Psoas muscle (tissue), 8 donors: Measurements from ENCODE around the gene ARL8A. TPM values are rescaled to one million over a fixed set of nuclear protein-coding genes. Genes with fewer than 3 reads are reported as not detected.
"Not testable (repeated sequence)": the region's sequence is repeated elsewhere in the genome, so short reads cannot be mapped to it uniquely, and the experiment has no call there.

ENCODE experiments used
- ATAC-seq, 4 donors: fragments of 200-7000 bp; cut with Tn5 transposase; one replicate each; pipeline ENCODE4 v1.9.1; 2020; ENCODE audit warnings: moderate library complexity in 3 of 4, mild to moderate bottlenecking in 2 of 4
- DNase-seq, 2 donors: peaks; one replicate each; pipeline ENCODE4 v3.0.0-alpha.2; 2020
- H3K27ac ChIP-seq: fragments of 200-600 bp; one replicate; pipeline ENCODE4 v1.8.0; 2022
- H3K27me3 ChIP-seq, 3 donors: fragments of 200-600 bp in 1 of 3; one replicate each; pipeline versions ENCODE4 v1.6.1 to v1.8.0; 2013 to 2022; ENCODE audit warnings: low read length in 2 of 3, mild to moderate bottlenecking in 2 of 3, moderate library complexity in 1 of 3; ENCODE audit not compliant: insufficient read depth in 3 of 3
- H3K36me3 ChIP-seq, 2 donors: fragments of 200-600 bp in 1 of 2; one replicate each; pipeline versions ENCODE4 v1.6.1 to v1.8.0; 2013 to 2022; ENCODE audit warnings: low read depth in 1 of 2, mild to moderate bottlenecking in 1 of 2, moderate library complexity in 1 of 2; ENCODE audit not compliant: insufficient read depth in 1 of 2
- H3K4me1 ChIP-seq: fragments of 200-600 bp; one replicate; pipeline ENCODE4 v1.8.0; 2022
- H3K4me3 ChIP-seq: fragments of 200-600 bp; one replicate; pipeline ENCODE4 v1.8.0; 2022; ENCODE audit warnings: mild to moderate bottlenecking
- H3K9me3 ChIP-seq: fragments of 200-600 bp; one replicate; pipeline ENCODE4 v1.8.0; 2022
- CTCF ChIP-seq: fragments of 200-600 bp; IDR thresholded peaks from one replicate; pipeline ENCODE4 v1.8.0; 2022; ENCODE audit warnings: antibody characterized with exemption
- WGBS, 3 donors: extraction: QIAGEN DNeasy Blood & Tissue Kit; methylation state at CpG; one replicate each; pipeline versions ENCODE4 v1.1.6 to v1.1.7; 2013; 5-methylcytosine and 5-hydroxymethylcytosine counted together
- intact Hi-C, 2 donors: fragments of 100-400 bp; cut with DNase I; formaldehyde crosslinking; loops; one replicate each; pipeline versions ENCODE4 v1.11.0 to v1.14.2; 2022
- polyA plus RNA-seq, 3 donors: library from polyadenylated mRNA; stranded (reverse); fragments of 200-250 nt; gene quantifications; one replicate each; pipeline ENCODE4 v1.2.3, GENCODE V29; 2013
- total RNA-seq, 4 donors: library from RNA; stranded (reverse); fragmentation: NEBNext Ultra II Directional in 2 of 4; extraction: Animal tissue kit (Norgen Biotek cat#: 25700) in 2 of 4; gene quantifications; one replicate each; pipeline versions ENCODE4 v1.2.1 to v1.2.4, GENCODE V29; 2021 to 2023
- donor health status: healthy with polysubstance abuse.
- donor health status: DM: no; HTN: no; CAD: no; lungs with moderate emphysema.
- donor health status: Bipolar disorder and iron deficiency.
- donor health status: healthy.
- donor health status: DM: yes; HTN: yes; CAD: no.
- donor health status: DM: no; HTN: no; CAD: no.
- donor health status: DM: no; HTN: no; CAD: no.
- donor health status: DM: yes; HTN: yes; CAD: no.

The ARL8A gene
- total and polyA plus RNA-seq, 7 donors, result 26.6 to 70.6 (median 53.1) TPM

GRCh38 chr1:202171292-202172014 is 26.9 kb upstream of the ARL8A start:
- no peak for TF ChIP-seq CTCF
- intact Hi-C loops, result no loop called here
- no peak for DNase-seq
- H3K4me3 ChIP-seq, result no peak overlapping the region
- ATAC-seq, result peak in 2 of 4 donors; percentile 14 to 42
- WGBS, 3 donors, result 74 to 91% (median 78%) methylated on average over 11 of the region's 11 CpGs
- H3K9me3 ChIP-seq, result no peaks in the 10 kb centered on the region
- H3K27ac ChIP-seq, result no peak overlapping the region
- H3K27me3 ChIP-seq, result peaks cover 0 to 2% (median 0%) of the 10 kb centered on the region in 3 donors
- no peaks in the 10 kb centered on the region for H3K4me1 ChIP-seq
- H3K36me3 ChIP-seq, result no peaks in the 10 kb centered on the region

GRCh38 chr1:202170726-202171125 is 26.2 kb upstream of the ARL8A start:
- ATAC-seq (peak in 1 of 4 donors; percentile 34), DNase-seq (no peak)
- Histone ChIP-seq H3K4me3 (no peak overlapping the region), H3K4me1 (no peaks in the 10 kb centered on the region), H3K27ac (no peak overlapping the region), H3K9me3 (no peaks in the 10 kb centered on the region), H3K27me3 (peaks cover 0 to 2% (median 0%) of the 10 kb centered on the region in 3 donors), H3K36me3 (no peaks in the 10 kb centered on the region)
- 63 to 66% (median 64%) methylated on average over 6 of the region's 6 CpGs for WGBS, 3 donors
- intact Hi-C loops, result no loop called here
- no peak for TF ChIP-seq CTCF

DNA sequence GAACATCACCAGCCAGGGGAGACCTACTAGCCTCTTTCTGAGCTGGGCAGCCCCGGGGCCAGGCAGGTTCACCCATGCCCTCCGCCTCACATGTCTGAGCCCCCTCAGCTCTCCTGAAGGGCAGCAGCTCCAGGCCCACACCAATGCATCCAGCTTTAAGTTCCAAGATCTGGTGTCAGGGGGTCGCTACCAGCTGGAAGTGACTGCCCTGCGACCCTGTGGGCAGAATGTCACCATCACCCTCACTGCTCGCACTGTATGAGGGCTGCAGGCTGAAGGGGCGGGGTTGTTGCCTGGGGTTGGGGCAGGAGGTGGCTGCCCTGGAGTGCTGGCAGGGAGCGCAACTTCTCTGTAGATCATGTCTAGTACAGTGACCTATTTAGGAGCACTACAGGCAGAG is 24.3 kb upstream of the ARL8A start:
- no peak for TF ChIP-seq CTCF
- H3K27ac ChIP-seq, result no peak overlapping the region
- WGBS, 3 donors, result 94 to 95% (median 95%) methylated on average over 7 of the region's 7 CpGs
- no peak overlapping the region for H3K4me3 ChIP-seq
- no peak for DNase-seq
- H3K4me1 ChIP-seq, result no peaks in the 10 kb centered on the region
- H3K27me3 ChIP-seq, result peaks cover 0 to 2% (median 0%) of the 10 kb centered on the region in 3 donors
- intact Hi-C loops, result no loop called here
- no peaks in the 10 kb centered on the region for H3K9me3 ChIP-seq
- ATAC-seq, result no peak
- no peaks in the 10 kb centered on the region for H3K36me3 ChIP-seq

- intact Hi-C loops, result no loop called here
- 31 to 36% (median 35%) methylated on average over 18 of the region's 18 CpGs for WGBS, 3 donors
- TF ChIP-seq CTCF, result no peak
- H3K4me1 ChIP-seq, result no peaks in the 10 kb centered on the region
- H3K9me3 ChIP-seq, result no peaks in the 10 kb centered on the region
- DNase-seq (peak in 1 of 2 donors; percentile 55), ATAC-seq (peak in 3 of 4 donors; percentile 50 to 58 (median 51))
- no peak overlapping the region for H3K4me3 ChIP-seq
- H3K36me3 ChIP-seq, result no peaks in the 10 kb centered on the region
- no peak overlapping the region for H3K27ac ChIP-seq
- H3K27me3 ChIP-seq, result peaks cover 0 to 2% (median 0%) of the 10 kb centered on the region in 3 donors
These were observed 23.3 kb upstream of the ARL8A start for GRCh38 chr1:202167708-202168415.

- DNase-seq, intact Hi-C loops, H3K4me1 ChIP-seq, H3K9me3 ChIP-seq, H3K27me3 ChIP-seq, H3K4me3 ChIP-seq, ATAC-seq, H3K27ac ChIP-seq, H3K36me3 ChIP-seq: not testable (repeated sequence)
- WGBS, 3 donors, result 87 to 94% (median 88%) methylated on average over 11 to 13 of the region's 13 CpGs
These were observed 22.5 kb upstream of the ARL8A start for GRCh38 chr1:202167054-202167453.
